NB4 (cell line): ENCODE data around the gene KCNJ5.

ENCODE experiments used
- POLR2A ChIP-seq: IDR thresholded peaks from 2 replicates; pipeline ENCODE4 v1.6.1; 2011; ENCODE audit warnings: mild to moderate bottlenecking; ENCODE audit not compliant: insufficient read length; ENCODE audit errors: extremely low read depth
- TF ChIP-seq, protein P1 (sequence below): IDR thresholded peaks from one replicate; pipeline ENCODE4 v1.5.1; 2012; ENCODE audit warnings: low read depth, low read length

DNA sequence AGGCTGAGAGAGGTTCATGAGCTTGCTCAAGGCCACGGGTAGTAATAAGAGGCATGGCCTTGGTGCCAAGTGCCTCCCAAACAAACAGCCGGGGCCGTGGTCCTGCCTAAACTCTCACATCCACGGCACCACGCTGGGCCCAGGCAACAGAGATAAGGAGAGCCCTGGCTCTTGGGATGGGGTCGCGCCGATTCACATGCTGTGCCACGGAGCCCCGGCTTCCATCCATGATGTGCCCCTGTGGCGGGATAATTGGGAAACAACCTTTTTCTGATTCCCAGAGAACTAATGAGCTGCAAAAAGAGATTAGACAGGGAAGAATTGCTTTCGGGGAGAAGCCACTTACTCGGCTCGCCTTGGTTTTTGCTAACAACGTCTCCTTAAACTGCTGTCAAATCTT lies 29.5 kb downstream of the KCNJ5 start:
- TF ChIP-seq, protein P1, sequence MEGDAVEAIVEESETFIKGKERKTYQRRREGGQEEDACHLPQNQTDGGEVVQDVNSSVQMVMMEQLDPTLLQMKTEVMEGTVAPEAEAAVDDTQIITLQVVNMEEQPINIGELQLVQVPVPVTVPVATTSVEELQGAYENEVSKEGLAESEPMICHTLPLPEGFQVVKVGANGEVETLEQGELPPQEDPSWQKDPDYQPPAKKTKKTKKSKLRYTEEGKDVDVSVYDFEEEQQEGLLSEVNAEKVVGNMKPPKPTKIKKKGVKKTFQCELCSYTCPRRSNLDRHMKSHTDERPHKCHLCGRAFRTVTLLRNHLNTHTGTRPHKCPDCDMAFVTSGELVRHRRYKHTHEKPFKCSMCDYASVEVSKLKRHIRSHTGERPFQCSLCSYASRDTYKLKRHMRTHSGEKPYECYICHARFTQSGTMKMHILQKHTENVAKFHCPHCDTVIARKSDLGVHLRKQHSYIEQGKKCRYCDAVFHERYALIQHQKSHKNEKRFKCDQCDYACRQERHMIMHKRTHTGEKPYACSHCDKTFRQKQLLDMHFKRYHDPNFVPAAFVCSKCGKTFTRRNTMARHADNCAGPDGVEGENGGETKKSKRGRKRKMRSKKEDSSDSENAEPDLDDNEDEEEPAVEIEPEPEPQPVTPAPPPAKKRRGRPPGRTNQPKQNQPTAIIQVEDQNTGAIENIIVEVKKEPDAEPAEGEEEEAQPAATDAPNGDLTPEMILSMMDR: no peak
- no peak for TF ChIP-seq POLR2A
